GM10847 (cell line): Measurements from ENCODE around the gene CTNND2.

Source experiments
- POLR2A ChIP-seq: IDR thresholded peaks from 2 replicates; pipeline ENCODE4 v1.6.1; 2011; ENCODE audit not compliant: insufficient read length; ENCODE audit errors: extremely low read depth

CTNND2 gene

GRCh38 chr5:11898787-11899186, 5.5 kb downstream of the CTNND2 start:
- TF ChIP-seq POLR2A, result no peak

GRCh38 chr5:11897781-11898180, 6.5 kb downstream of the CTNND2 start:
- TF ChIP-seq POLR2A, result no peak

- no peak for TF ChIP-seq POLR2A
Observed at GRCh38 chr5:11894992-11895391, 9.3 kb downstream of the CTNND2 start.

- TF ChIP-seq POLR2A, result no peak
Observed at GRCh38 chr5:11892832-11893231, 11.4 kb downstream of the CTNND2 start.

- TF ChIP-seq POLR2A, result no peak
Observed at GRCh38 chr5:11890777-11891176, 13.5 kb downstream of the CTNND2 start.

- TF ChIP-seq POLR2A, result no peak
Observed at GRCh38 chr5:11888221-11888620, 16.0 kb downstream of the CTNND2 start.

- no peak for TF ChIP-seq POLR2A
Observed at GRCh38 chr5:11878814-11879213, 25.4 kb downstream of the CTNND2 start.

- TF ChIP-seq POLR2A, result no peak
Observed at GRCh38 chr5:11873587-11873986, 30.7 kb downstream of the CTNND2 start.

GRCh38 chr5:11869203-11869602, 35.0 kb downstream of the CTNND2 start:
- TF ChIP-seq POLR2A, result no peak

GRCh38 chr5:11863911-11864310, 40.3 kb downstream of the CTNND2 start:
- TF ChIP-seq POLR2A, result no peak

GRCh38 chr5:11857391-11857790, 46.9 kb downstream of the CTNND2 start:
- TF ChIP-seq POLR2A, result no peak

GRCh38 chr5:11854936-11855335, 49.3 kb downstream of the CTNND2 start:
- no peak for TF ChIP-seq POLR2A

GRCh38 chr5:11853796-11854195, 50.5 kb downstream of the CTNND2 start:
- no peak for TF ChIP-seq POLR2A

GRCh38 chr5:11853140-11853539, 51.1 kb downstream of the CTNND2 start:
- TF ChIP-seq POLR2A, result no peak

GRCh38 chr5:11852717-11853087, 51.5 kb downstream of the CTNND2 start:
- no peak for TF ChIP-seq POLR2A

- no peak for TF ChIP-seq POLR2A
Observed at GRCh38 chr5:11851965-11852716, 52.1 kb downstream of the CTNND2 start.

- TF ChIP-seq POLR2A, result no peak
Observed at GRCh38 chr5:11851416-11851815, 52.8 kb downstream of the CTNND2 start.
